Right atrium auricular region (tissue), 2 donors: ENCODE results near the gene GOLGA8N. TPM values are rescaled to one million over a fixed set of nuclear protein-coding genes. Genes with fewer than 3 reads are reported as not detected.

ENCODE experiments used
- DNase-seq: peaks from one replicate; pipeline ENCODE4 v3.0.0-alpha.2; 2019; ENCODE audit warnings: low spot score
- H3K27ac ChIP-seq, 2 donors: fragments of 200-600 bp; sonication (generic); 1 replicate in 1 of 2; 2 replicates in 1 of 2; pipeline ENCODE4 v1.5.1; 2016 to 2019
- H3K27me3 ChIP-seq, 2 donors: fragments of 200-600 bp; sonication (generic); one replicate each; pipeline versions ENCODE4 v1.5.1 to v1.6.0; 2017 to 2019
- H3K36me3 ChIP-seq: fragments of 200-600 bp; sonication (generic); one replicate; pipeline ENCODE4 v1.5.1; 2016
- H3K4me1 ChIP-seq, 2 donors: fragments of 200-600 bp; sonication (generic); one replicate each; pipeline versions ENCODE4 v1.5.1 to v1.6.0; 2017 to 2019
- H3K4me3 ChIP-seq, 2 donors: fragments of 200-600 bp; sonication (generic); 1 replicate in 1 of 2; 2 replicates in 1 of 2; pipeline ENCODE4 v1.5.1; 2017 to 2019; ENCODE audit warnings: mild to moderate bottlenecking in 1 of 2, moderate library complexity in 1 of 2
- H3K9me3 ChIP-seq, 2 donors: fragments of 200-600 bp; sonication (generic); one replicate each; pipeline ENCODE4 v1.5.1; 2019
- CTCF ChIP-seq, 2 donors: fragments of 200-600 bp; sonication (generic); IDR thresholded peaks; one replicate each; pipeline ENCODE4 v1.5.1; 2019; ENCODE audit warnings: antibody characterized with exemption in 2 of 2
- total RNA-seq, 2 donors: library from RNA; depleted of rRNA; stranded (reverse); fragments of >200 nt; gene quantifications; one replicate each; pipeline ENCODE4 v1.1.0, GENCODE V29; 2016

GOLGA8N gene
- total RNA-seq, 2 donors from 2014 or later: 3.3 to 6.0 TPM

GRCh38 chr15:32643907-32644445 is 50.7 kb downstream of the GOLGA8N start:
- H3K36me3 ChIP-seq: no peaks in the 10 kb centered on the region
- no peak for TF ChIP-seq CTCF (IDR thresholded peaks at IDR 0.05)
- H3K4me1 ChIP-seq: peaks cover 0 to 6% of the 10 kb centered on the region in 2 donors
- no peak for DNase-seq
- no peaks in the 10 kb centered on the region for H3K27me3 ChIP-seq
- H3K9me3 ChIP-seq: no peaks in the 10 kb centered on the region
- H3K4me3 ChIP-seq: no peak overlapping the region
- H3K27ac ChIP-seq: no peak overlapping the region

- DNase-seq: no peak
- Histone ChIP-seq H3K4me3 (no peak overlapping the region), H3K27me3 (no peaks in the 10 kb centered on the region), H3K4me1 (peaks cover 0 to 5% of the 10 kb centered on the region in 2 donors), H3K9me3 (no peaks in the 10 kb centered on the region), H3K36me3 (no peaks in the 10 kb centered on the region), H3K27ac (no peak overlapping the region)
- no peak for TF ChIP-seq CTCF (IDR thresholded peaks at IDR 0.05)
Measured at GRCh38 chr15:32646291-32646690, 53.0 kb downstream of the GOLGA8N start.

DNA sequence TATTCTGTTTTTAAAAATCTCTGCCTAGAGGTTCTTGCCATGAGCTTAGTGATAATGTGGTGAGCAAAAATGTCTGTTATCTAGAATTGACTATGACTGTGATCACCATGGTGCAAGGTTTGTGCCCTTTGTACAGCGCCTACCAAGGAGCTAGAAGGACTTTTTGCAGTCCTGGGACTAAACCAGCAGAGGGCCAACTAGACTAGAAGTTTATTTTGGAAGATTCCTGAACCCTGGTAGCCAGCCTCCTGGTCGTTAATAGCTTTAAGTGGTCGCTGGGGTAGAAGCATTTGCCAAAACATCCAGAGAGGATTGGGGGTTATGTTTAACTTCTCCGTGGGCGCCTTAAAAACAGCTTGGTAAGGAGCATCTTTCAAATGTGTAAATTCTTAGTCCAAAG is 56.1 kb downstream of the GOLGA8N start:
- no peak for DNase-seq
- H3K4me1 ChIP-seq: no peaks in the 10 kb centered on the region
- H3K9me3 ChIP-seq: no peaks in the 10 kb centered on the region
- H3K27me3 ChIP-seq: no peaks in the 10 kb centered on the region
- TF ChIP-seq CTCF (IDR thresholded peaks at IDR 0.05): no peak
- no peak overlapping the region for H3K27ac ChIP-seq
- no peaks in the 10 kb centered on the region for H3K36me3 ChIP-seq
- no peak overlapping the region for H3K4me3 ChIP-seq

- DNase-seq: no peak
- Histone ChIP-seq H3K4me3 (no peak overlapping the region), H3K9me3 (no peaks in the 10 kb centered on the region), H3K27me3 (no peaks in the 10 kb centered on the region), H3K27ac (no peak overlapping the region), H3K36me3 (no peaks in the 10 kb centered on the region), H3K4me1 (no peaks in the 10 kb centered on the region)
- peak; percentile 72 to 74 for TF ChIP-seq CTCF (IDR thresholded peaks at IDR 0.05)
Measured at GRCh38 chr15:32651229-32651837, 58.1 kb downstream of the GOLGA8N start.

GRCh38 chr15:32652178-32652577 is 58.9 kb downstream of the GOLGA8N start:
- TF ChIP-seq CTCF (IDR thresholded peaks at IDR 0.05): no peak
- Histone ChIP-seq H3K27me3 (no peaks in the 10 kb centered on the region), H3K27ac (no peak overlapping the region), H3K9me3 (no peaks in the 10 kb centered on the region), H3K4me3 (no peak overlapping the region), H3K36me3 (no peaks in the 10 kb centered on the region), H3K4me1 (no peaks in the 10 kb centered on the region)
- DNase-seq: no peak

GRCh38 chr15:32656091-32656490 is 62.8 kb downstream of the GOLGA8N start:
- Histone ChIP-seq H3K27me3 (no peaks in the 10 kb centered on the region), H3K27ac (no peak overlapping the region), H3K4me1 (no peaks in the 10 kb centered on the region), H3K9me3 (no peaks in the 10 kb centered on the region), H3K4me3 (no peak overlapping the region), H3K36me3 (no peaks in the 10 kb centered on the region)
- TF ChIP-seq CTCF (IDR thresholded peaks at IDR 0.05): no peak
- no peak for DNase-seq
